ENCODE results near the gene UBAP2.

The UBAP2 gene

DNA sequence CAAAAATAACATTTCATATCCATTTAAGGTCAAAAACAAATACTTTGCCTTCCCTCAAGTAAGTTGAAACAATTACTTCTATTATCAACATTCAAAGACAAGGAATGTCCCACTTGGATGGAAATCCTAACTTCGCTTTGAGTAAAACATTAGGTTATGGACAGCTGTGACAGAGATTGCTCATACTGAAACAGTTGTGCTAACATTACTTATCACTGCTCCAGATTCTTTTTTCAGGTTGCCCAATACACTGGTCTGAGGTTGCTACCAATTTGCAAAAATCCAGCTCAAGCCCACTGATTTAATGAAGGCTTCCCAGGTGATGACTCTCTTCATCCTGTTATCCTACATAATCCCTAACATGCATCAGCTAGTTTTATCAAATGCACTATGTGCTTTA, 98.3 kb downstream of the UBAP2 start:
- no peaks in the 10 kb centered on the region; the same call in 1 of the 2 replicates for H3F3A ChIP-seq (ENCODE audit: control insufficient read depth, insufficient read depth)

DNA sequence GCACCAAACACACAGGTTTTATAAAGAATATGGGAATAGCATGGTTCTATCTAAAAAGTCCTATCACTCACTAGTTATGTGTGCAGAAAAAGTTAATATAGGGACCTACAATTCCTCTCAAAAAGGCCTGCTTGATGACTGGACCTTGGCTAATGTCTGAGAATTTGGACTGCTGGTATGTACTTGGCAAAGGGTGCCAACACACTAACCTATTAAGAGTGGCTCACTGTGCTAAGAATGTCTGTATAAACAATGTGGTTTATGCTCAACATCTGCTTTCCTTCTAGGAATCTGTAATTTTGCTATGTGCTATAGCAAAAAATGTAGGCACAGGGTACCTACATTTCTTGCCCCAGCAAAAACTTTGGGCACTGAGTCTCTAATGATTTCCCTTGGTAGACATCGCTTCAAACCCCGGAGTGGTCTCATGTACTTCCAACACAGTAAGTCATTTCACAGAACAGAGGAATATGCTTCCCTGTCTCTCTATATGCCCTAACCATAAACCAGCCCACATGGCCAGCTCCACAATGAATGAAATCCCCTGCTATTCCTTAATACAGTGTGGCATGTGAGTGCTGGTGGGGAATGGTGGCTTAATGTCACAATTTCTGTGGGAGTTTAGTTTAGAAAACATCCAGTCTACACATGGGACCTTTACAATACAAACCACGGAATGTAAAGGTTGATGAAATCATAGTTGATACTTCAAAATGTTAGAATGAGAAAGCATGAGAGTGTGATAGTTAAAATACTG, 101.7 kb downstream of the UBAP2 start:
- Histone ChIP-seq H3K4me2 (ENCODE audit: low read length) (no peak overlapping the region), H3K79me2 (ENCODE audit: control insufficient read depth, low read length) (peaks cover 7% of the 10 kb centered on the region), H3K36me3 (ENCODE audit: control insufficient read depth, low read length) (peaks cover 81% of the 10 kb centered on the region), H3K27me3 (ENCODE audit: control insufficient read depth, low read length) (no peaks in the 10 kb centered on the region), H3K27ac (ENCODE audit: low read depth, low read length) (no peak overlapping the region), H3K4me1 (ENCODE audit: control insufficient read depth, low read length) (no peaks in the 10 kb centered on the region), H3F3A (ENCODE audit: control insufficient read depth, insufficient read depth) (no peaks in the 10 kb centered on the region), H4K20me1 (ENCODE audit: control insufficient read depth, insufficient read depth, low read depth, low read length) (no peaks in the 10 kb centered on the region), H3K4me3 (ENCODE audit: low read length) (no peak overlapping the region), H3K9me3 (ENCODE audit: control insufficient read depth, insufficient read depth, low read length) (no peaks in the 10 kb centered on the region), H3K9me2 (replicated peaks; ENCODE audit: control insufficient read depth, low read length) (no peaks in the 10 kb centered on the region)
- TF ChIP-seq, protein P1, sequence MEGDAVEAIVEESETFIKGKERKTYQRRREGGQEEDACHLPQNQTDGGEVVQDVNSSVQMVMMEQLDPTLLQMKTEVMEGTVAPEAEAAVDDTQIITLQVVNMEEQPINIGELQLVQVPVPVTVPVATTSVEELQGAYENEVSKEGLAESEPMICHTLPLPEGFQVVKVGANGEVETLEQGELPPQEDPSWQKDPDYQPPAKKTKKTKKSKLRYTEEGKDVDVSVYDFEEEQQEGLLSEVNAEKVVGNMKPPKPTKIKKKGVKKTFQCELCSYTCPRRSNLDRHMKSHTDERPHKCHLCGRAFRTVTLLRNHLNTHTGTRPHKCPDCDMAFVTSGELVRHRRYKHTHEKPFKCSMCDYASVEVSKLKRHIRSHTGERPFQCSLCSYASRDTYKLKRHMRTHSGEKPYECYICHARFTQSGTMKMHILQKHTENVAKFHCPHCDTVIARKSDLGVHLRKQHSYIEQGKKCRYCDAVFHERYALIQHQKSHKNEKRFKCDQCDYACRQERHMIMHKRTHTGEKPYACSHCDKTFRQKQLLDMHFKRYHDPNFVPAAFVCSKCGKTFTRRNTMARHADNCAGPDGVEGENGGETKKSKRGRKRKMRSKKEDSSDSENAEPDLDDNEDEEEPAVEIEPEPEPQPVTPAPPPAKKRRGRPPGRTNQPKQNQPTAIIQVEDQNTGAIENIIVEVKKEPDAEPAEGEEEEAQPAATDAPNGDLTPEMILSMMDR (IDR thresholded peaks at IDR 0.05; ENCODE audit: low read depth, low read length, poor library complexity, severe bottlenecking) = no peak
- no peak for TF ChIP-seq EZH2phosphoT487 (IDR thresholded peaks at IDR 0.05; ENCODE audit: borderline replicate concordance, low read length)

More for the DNA sequence above, 98.3 kb downstream of the UBAP2 start:
- no peak overlapping the region for H3K4me3 ChIP-seq (ENCODE audit: low read length)
- H3K36me3 ChIP-seq (ENCODE audit: control insufficient read depth, low read length) = peaks cover 77% of the 10 kb centered on the region
- H3K9me3 ChIP-seq (ENCODE audit: control insufficient read depth, insufficient read depth, low read length) = no peaks in the 10 kb centered on the region
- H3K79me2 ChIP-seq (ENCODE audit: control insufficient read depth, low read length) = peaks cover 9% of the 10 kb centered on the region
- no peak overlapping the region for H3K27ac ChIP-seq (ENCODE audit: low read depth, low read length)
- no peaks in the 10 kb centered on the region for H3K27me3 ChIP-seq (ENCODE audit: control insufficient read depth, low read length)
- no peak overlapping the region for H3K4me2 ChIP-seq (ENCODE audit: low read length)
- H3K9me2 ChIP-seq (replicated peaks; ENCODE audit: control insufficient read depth, low read length) = no peaks in the 10 kb centered on the region
- TF ChIP-seq EZH2phosphoT487 (IDR thresholded peaks at IDR 0.05; ENCODE audit: borderline replicate concordance, low read length) = no peak
- TF ChIP-seq, protein P1 (IDR thresholded peaks at IDR 0.05; ENCODE audit: low read depth, low read length, poor library complexity, severe bottlenecking) = no peak
- no peaks in the 10 kb centered on the region for H4K20me1 ChIP-seq (ENCODE audit: control insufficient read depth, insufficient read depth, low read depth, low read length)
- no peaks in the 10 kb centered on the region for H3K4me1 ChIP-seq (ENCODE audit: control insufficient read depth, low read length)

DNA sequence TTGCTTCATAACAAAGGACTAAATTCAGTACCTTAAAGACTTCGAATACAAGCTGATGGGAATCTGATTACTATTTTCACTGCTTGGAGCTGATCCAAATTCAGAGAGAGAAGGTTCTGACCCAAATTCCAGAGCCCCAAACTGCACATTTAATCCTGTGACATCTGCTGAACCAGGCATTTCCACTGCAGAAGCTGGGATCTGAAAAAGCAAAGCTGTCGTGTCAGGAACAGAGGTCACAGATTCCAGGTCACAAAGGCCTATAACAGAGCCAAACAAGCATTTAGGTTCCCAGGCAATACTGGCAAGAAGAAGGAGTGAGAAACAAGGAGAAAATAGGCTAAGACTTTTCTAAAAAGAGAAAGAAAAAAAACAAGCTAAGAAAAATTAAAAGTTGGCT, 105.3 kb downstream of the UBAP2 start:
- H3K4me2 ChIP-seq (ENCODE audit: low read length) = no peak overlapping the region
- 0 out of 2 replicates have a peak, but pooled peaks cover 7% of the 10 kb centered on the region for H3F3A ChIP-seq (ENCODE audit: control insufficient read depth, insufficient read depth)
- no peak overlapping the region for H3K27ac ChIP-seq (ENCODE audit: low read depth, low read length)
- H4K20me1 ChIP-seq (ENCODE audit: control insufficient read depth, insufficient read depth, low read depth, low read length) = no peaks in the 10 kb centered on the region
- no peaks in the 10 kb centered on the region for H3K9me2 ChIP-seq (replicated peaks; ENCODE audit: control insufficient read depth, low read length)
- no peaks in the 10 kb centered on the region for H3K9me3 ChIP-seq (ENCODE audit: control insufficient read depth, insufficient read depth, low read length)
- H3K79me2 ChIP-seq (ENCODE audit: control insufficient read depth, low read length) = peaks cover 9% of the 10 kb centered on the region; the same call in 1 of the 2 replicates
- H3K36me3 ChIP-seq (ENCODE audit: control insufficient read depth, low read length) = peaks cover 87% of the 10 kb centered on the region
- no peaks in the 10 kb centered on the region for H3K27me3 ChIP-seq (ENCODE audit: control insufficient read depth, low read length)
- no peak overlapping the region for H3K4me3 ChIP-seq (ENCODE audit: low read length)
- TF ChIP-seq EZH2phosphoT487 (IDR thresholded peaks at IDR 0.05; ENCODE audit: borderline replicate concordance, low read length) = no peak
- peaks cover 5% of the 10 kb centered on the region; the same call in 1 of the 2 replicates for H3K4me1 ChIP-seq (ENCODE audit: control insufficient read depth, low read length)

DNA sequence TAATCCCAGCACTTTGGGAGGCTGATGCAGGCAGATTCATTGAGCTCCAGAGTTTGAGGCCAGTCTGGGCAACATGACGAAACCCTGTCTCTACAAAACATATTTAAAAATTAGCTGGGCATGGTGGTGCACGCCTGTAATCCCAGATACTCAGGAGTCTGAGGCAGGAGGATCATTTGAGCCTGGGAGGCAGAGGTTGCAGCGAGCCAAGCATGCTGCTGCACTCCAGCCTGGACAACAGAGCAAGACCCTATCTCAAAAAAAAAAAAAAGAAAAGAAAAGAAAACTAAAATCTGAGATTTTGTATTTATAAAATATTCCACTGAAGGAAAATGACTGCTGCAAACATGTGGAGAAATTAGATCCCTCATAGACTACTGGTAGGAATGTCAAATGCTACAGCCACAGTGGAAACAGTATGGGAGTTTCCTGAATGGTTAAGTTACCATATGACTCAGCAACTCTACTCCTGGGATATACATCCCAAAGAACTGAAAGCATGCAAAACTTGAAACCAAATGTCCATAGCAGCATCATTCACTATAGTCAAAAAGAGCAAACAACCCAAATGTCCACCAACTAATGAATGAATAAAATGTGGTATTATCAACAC, 106.1 kb downstream of the UBAP2 start:
- H3K36me3 ChIP-seq (ENCODE audit: control insufficient read depth, low read length) = peaks cover 88% of the 10 kb centered on the region
- H3K27ac ChIP-seq (ENCODE audit: low read depth, low read length) = no peak overlapping the region
- H3K4me3 ChIP-seq (ENCODE audit: low read length) = no peak overlapping the region

More for the DNA sequence above, 106.1 kb downstream of the UBAP2 start:
- H3K27me3 ChIP-seq (ENCODE audit: control insufficient read depth, low read length) = no peaks in the 10 kb centered on the region
- H3F3A ChIP-seq (ENCODE audit: control insufficient read depth, insufficient read depth) = 0 out of 2 replicates have a peak, but pooled peaks cover 7% of the 10 kb centered on the region
- H3K79me2 ChIP-seq (ENCODE audit: control insufficient read depth, low read length) = peaks cover 9% of the 10 kb centered on the region; the same call in 1 of the 2 replicates
- H4K20me1 ChIP-seq (ENCODE audit: control insufficient read depth, insufficient read depth, low read depth, low read length) = no peaks in the 10 kb centered on the region
- H3K4me1 ChIP-seq (ENCODE audit: control insufficient read depth, low read length) = peaks cover 5% of the 10 kb centered on the region; the same call in 1 of the 2 replicates
- no peaks in the 10 kb centered on the region for H3K9me2 ChIP-seq (replicated peaks; ENCODE audit: control insufficient read depth, low read length)
- no peaks in the 10 kb centered on the region for H3K9me3 ChIP-seq (ENCODE audit: control insufficient read depth, insufficient read depth, low read length)
- H3K4me2 ChIP-seq (ENCODE audit: low read length) = no peak overlapping the region
- TF ChIP-seq, protein P1 (IDR thresholded peaks at IDR 0.05; ENCODE audit: low read depth, low read length, poor library complexity, severe bottlenecking) = no peak
- no peak for TF ChIP-seq EZH2phosphoT487 (IDR thresholded peaks at IDR 0.05; ENCODE audit: borderline replicate concordance, low read length)
